PC-9 (cell line): ENCODE data around the gene STX16. TPM values are rescaled to one million over a fixed set of nuclear protein-coding genes. Genes with fewer than 3 reads are reported as not detected.

Experiments used
- BruUV-seq: library from RNA; stranded (reverse); fragments of 400-500 nt; replicated peaks from 2 replicates; lab custom pipeline; 2021; lab: Mats Ljungman, UMichigan
- CTCF ChIA-PET: fragments of 300-600 bp; sonication (Branson Sonifier 250); formaldehyde crosslinking; loops from one replicate; lab custom pipeline; 2022; ENCODE audit warnings: antibody characterized with exemption; lab: Charles Lee
- POLR2A ChIA-PET: fragments of 300-600 bp; sonication (Branson Sonifier 250); formaldehyde crosslinking; loops from one replicate; lab custom pipeline; 2022; ENCODE audit warnings: antibody characterized with exemption; ENCODE audit not compliant: unreplicated experiment; lab: Charles Lee
- DNase-seq, 2 experiments: peaks; one replicate each; pipeline versions ENCODE4 v3.0.0 to v3.0.0-alpha.2; 2015 to 2022; ENCODE audit warnings: mixed read lengths in 1 of 2
- H2AFZ ChIP-seq: fragments of 200-600 bp; sonication (generic); 2 replicates; pipeline ENCODE4 v1.8.1; 2017; ENCODE audit warnings: antibody characterized with exemption
- H3F3A ChIP-seq: fragments of 200-600 bp; sonication (generic); 2 replicates; pipeline ENCODE4 v1.8.1; 2017; ENCODE audit warnings: antibody characterized with exemption, mild to moderate bottlenecking, low read depth; ENCODE audit not compliant: insufficient read depth
- H3K27ac ChIP-seq: fragments of 200-600 bp; sonication (generic); 2 replicates; pipeline ENCODE4 v1.6.1; 2016; ENCODE audit warnings: mixed run types
- H3K27me3 ChIP-seq: fragments of 200-600 bp; sonication (generic); 2 replicates; pipeline ENCODE4 v1.6.1; 2016; ENCODE audit warnings: low read depth, mixed run types; ENCODE audit not compliant: insufficient read depth
- H3K36me3 ChIP-seq: fragments of 200-600 bp; sonication (generic); 2 replicates; pipeline ENCODE4 v1.6.1; 2016; ENCODE audit warnings: low read depth, mixed run types
- H3K4me1 ChIP-seq: fragments of 200-600 bp; sonication (generic); replicated peaks from 2 replicates; pipeline ENCODE4 v1.6.1; 2016; ENCODE audit warnings: mixed run types; ENCODE audit not compliant: insufficient read depth
- H3K4me2 ChIP-seq: fragments of 200-600 bp; sonication (generic); 2 replicates; pipeline ENCODE4 v1.6.1; 2017; ENCODE audit warnings: mixed run types
- H3K4me3 ChIP-seq: fragments of 200-600 bp; sonication (generic); 2 replicates; pipeline ENCODE4 v1.6.1; 2016; ENCODE audit warnings: mixed run types
- H3K79me2 ChIP-seq: fragments of 200-600 bp; sonication (generic); 2 replicates; pipeline ENCODE4 v1.6.1; 2017; ENCODE audit warnings: low read depth, mixed run types
- H3K9me2 ChIP-seq: fragments of 200-600 bp; sonication (generic); 2 replicates; pipeline ENCODE4 v1.8.1; 2017; ENCODE audit warnings: mild to moderate bottlenecking; ENCODE audit not compliant: insufficient read depth
- H3K9me3 ChIP-seq: fragments of 200-600 bp; sonication (generic); 2 replicates; pipeline ENCODE4 v1.8.1; 2016; ENCODE audit warnings: low read depth; ENCODE audit not compliant: insufficient read depth
- H4K20me1 ChIP-seq: fragments of 200-600 bp; sonication (generic); 2 replicates; pipeline ENCODE4 v1.8.1; 2017; ENCODE audit not compliant: insufficient read depth
- EZH2 ChIP-seq: fragments of 200-600 bp; sonication (generic); IDR thresholded peaks from 2 replicates; pipeline ENCODE4 v1.8.0; 2017; ENCODE audit warnings: antibody characterized with exemption, low read depth
- intact Hi-C: fragments of 100-400 bp; cut with micrococcal nuclease; formaldehyde crosslinking; loops from one replicate; pipeline ENCODE4 v1.10.0; 2022; ENCODE audit not compliant: unreplicated experiment
- total RNA-seq: library from RNA; stranded (reverse); gene quantifications from 2 replicates; pipeline ENCODE4 v1.2.3, GENCODE V29; 2021
- TF ChIP-seq, protein P1 (sequence below): fragments of 200-600 bp; sonication (generic); conservative IDR thresholded peaks from 2 replicates; pipeline ENCODE4 v1.6.1; 2017; ENCODE audit warnings: mixed run types, antibody characterized with exemption, mild to moderate bottlenecking, moderate library complexity

The STX16 gene
- total RNA-seq, 1 experiment from 2014 or later: 76.3 TPM

DNA sequence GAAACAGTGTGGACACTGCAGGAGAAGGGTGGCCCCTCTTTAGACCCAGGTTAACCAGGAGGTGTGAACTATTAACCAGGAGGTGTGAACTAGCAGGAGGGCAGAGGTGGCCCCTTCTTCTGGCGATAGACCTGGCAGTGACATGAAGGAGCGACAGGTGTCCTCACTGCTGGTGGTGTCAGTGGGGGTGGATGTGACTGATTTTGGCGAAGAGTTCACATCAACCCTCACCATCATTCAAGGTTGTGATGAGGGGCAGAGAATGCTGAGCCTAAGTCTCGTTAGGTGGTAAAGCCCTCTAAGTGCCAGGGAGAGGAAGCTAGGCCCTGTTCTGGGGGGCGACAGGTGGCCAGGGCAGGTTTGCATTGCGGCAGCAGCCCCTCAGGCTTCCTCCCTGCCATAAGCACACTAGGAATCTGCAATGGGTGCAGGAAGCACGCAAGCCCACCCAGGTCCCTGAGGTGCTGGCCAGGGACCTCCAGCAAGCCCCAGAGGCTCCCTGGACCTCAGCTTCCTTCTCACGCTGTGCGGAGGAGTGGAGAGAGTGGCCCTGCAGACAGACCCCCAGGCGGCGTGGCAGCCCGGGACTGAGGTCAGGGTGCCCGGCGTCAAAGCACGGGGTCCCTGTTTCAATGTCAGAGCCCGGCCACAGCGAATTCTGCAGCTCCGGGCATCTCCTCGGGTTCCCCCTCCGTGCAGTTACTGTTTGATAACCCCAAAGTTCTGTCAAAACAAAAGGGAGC is 55.2 kb downstream of the STX16 start:
- H4K20me1 ChIP-seq: peaks cover 5% of the 10 kb centered on the region; the same call in 1 of the 2 replicates
- intact Hi-C loops: no loop called here

DNA sequence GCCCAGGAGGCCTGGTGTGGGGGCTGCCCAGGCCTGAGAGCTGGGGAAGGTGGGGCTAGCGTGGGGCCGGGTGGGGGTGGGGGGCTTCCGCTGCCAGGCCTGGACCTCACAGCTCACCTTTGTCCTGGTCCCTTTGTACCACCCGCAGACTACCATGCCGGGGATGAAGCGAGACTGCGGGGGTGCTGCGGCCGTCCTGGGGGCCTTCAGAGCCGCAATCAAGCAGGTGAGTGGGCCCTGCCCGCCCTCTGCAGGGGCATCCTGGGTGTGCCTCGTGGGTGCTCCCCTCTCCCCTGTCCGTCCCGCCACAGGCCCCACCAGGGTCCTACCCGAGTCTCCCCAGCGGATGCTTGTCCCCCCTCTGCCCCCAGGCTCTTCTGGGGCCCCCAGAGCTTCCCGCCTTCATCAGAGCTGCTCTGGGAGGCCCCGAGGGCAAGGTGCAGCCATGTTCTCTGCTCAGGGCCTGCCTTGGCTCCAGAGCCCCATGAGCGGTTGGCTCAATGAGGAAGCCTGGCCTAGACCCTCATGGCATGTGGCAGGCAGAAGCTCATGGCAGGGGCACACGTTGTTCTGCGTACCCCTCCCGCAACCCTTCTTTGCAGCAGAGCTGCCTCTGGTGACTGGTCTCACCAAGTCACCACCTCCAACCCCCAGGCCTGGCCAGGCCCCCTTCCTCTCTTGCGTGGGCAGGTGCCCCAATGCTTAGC is 56.0 kb downstream of the STX16 start:
- H3K79me2 ChIP-seq: no peaks in the 10 kb centered on the region
- H4K20me1 ChIP-seq: peaks cover 5% of the 10 kb centered on the region; the same call in 1 of the 2 replicates
- no peaks in the 10 kb centered on the region for H3K4me1 ChIP-seq
- no TSS peak for BruUV-seq
- POLR2A ChIA-PET: no interaction called here
- H3K4me2 ChIP-seq: no peak overlapping the region
- no peaks in the 10 kb centered on the region for H3K9me2 ChIP-seq
- H3K27me3 ChIP-seq: no peaks in the 10 kb centered on the region
- H3F3A ChIP-seq: no peaks in the 10 kb centered on the region
- no peaks in the 10 kb centered on the region; the same call in 1 of the 2 replicates for H3K36me3 ChIP-seq
- H3K4me3 ChIP-seq: no peak overlapping the region
- CTCF ChIA-PET: no interaction called here
- H2AFZ ChIP-seq: no peak overlapping the region
- no peak for DNase-seq
- no peaks in the 10 kb centered on the region for H3K9me3 ChIP-seq
- intact Hi-C loops: no loop called here
- TF ChIP-seq, protein P1, sequence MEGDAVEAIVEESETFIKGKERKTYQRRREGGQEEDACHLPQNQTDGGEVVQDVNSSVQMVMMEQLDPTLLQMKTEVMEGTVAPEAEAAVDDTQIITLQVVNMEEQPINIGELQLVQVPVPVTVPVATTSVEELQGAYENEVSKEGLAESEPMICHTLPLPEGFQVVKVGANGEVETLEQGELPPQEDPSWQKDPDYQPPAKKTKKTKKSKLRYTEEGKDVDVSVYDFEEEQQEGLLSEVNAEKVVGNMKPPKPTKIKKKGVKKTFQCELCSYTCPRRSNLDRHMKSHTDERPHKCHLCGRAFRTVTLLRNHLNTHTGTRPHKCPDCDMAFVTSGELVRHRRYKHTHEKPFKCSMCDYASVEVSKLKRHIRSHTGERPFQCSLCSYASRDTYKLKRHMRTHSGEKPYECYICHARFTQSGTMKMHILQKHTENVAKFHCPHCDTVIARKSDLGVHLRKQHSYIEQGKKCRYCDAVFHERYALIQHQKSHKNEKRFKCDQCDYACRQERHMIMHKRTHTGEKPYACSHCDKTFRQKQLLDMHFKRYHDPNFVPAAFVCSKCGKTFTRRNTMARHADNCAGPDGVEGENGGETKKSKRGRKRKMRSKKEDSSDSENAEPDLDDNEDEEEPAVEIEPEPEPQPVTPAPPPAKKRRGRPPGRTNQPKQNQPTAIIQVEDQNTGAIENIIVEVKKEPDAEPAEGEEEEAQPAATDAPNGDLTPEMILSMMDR: no peak
- TF ChIP-seq EZH2: no peak
- no peak overlapping the region for H3K27ac ChIP-seq

More for the DNA sequence above, 55.2 kb downstream of the STX16 start:
- ChIA-PET CTCF (no interaction called here), POLR2A (no interaction called here)
- Histone ChIP-seq H3K4me1 (no peaks in the 10 kb centered on the region), H3K4me2 (no peak overlapping the region), H3K79me2 (no peaks in the 10 kb centered on the region), H3K4me3 (no peak overlapping the region), H3F3A (no peaks in the 10 kb centered on the region), H3K27ac (no peak overlapping the region), H3K27me3 (no peaks in the 10 kb centered on the region), H3K36me3 (no peaks in the 10 kb centered on the region; the same call in 1 of the 2 replicates), H2AFZ (no peak overlapping the region), H3K9me3 (no peaks in the 10 kb centered on the region), H3K9me2 (no peaks in the 10 kb centered on the region)
- BruUV-seq: no TSS peak
- DNase-seq: no peak
- TF ChIP-seq EZH2: no peak
- TF ChIP-seq, protein P1: no peak

GRCh38 chr20:58707770-58708169 is 56.7 kb downstream of the STX16 start:
- Histone ChIP-seq H3K27me3 (no peaks in the 10 kb centered on the region), H3K9me3 (no peaks in the 10 kb centered on the region), H4K20me1 (peaks cover 5% of the 10 kb centered on the region; the same call in 1 of the 2 replicates), H3K4me1 (no peaks in the 10 kb centered on the region), H3K4me2 (no peak overlapping the region), H3K27ac (no peak overlapping the region), H3K36me3 (no peaks in the 10 kb centered on the region; the same call in 1 of the 2 replicates), H3K4me3 (no peak overlapping the region), H3K79me2 (no peaks in the 10 kb centered on the region), H3K9me2 (no peaks in the 10 kb centered on the region), H2AFZ (no peak overlapping the region), H3F3A (no peaks in the 10 kb centered on the region)
- intact Hi-C loops: no loop called here
- POLR2A ChIA-PET: no interaction called here
- TF ChIP-seq, protein P1: no peak
- TF ChIP-seq EZH2: no peak
- BruUV-seq: no TSS peak
- CTCF ChIA-PET: no interaction called here
- no peak for DNase-seq
